NCI-H2196 treated with DMSO at 0.1 percent for 48 hours (cell line): ENCODE data around the gene TRMT61B.

Source experiments
- DNase-seq: peaks from one replicate; lab custom pipeline; 2025; ENCODE audit not compliant: unreplicated experiment; lab: John Stamatoyannopoulos, UW

The TRMT61B gene

DNA sequence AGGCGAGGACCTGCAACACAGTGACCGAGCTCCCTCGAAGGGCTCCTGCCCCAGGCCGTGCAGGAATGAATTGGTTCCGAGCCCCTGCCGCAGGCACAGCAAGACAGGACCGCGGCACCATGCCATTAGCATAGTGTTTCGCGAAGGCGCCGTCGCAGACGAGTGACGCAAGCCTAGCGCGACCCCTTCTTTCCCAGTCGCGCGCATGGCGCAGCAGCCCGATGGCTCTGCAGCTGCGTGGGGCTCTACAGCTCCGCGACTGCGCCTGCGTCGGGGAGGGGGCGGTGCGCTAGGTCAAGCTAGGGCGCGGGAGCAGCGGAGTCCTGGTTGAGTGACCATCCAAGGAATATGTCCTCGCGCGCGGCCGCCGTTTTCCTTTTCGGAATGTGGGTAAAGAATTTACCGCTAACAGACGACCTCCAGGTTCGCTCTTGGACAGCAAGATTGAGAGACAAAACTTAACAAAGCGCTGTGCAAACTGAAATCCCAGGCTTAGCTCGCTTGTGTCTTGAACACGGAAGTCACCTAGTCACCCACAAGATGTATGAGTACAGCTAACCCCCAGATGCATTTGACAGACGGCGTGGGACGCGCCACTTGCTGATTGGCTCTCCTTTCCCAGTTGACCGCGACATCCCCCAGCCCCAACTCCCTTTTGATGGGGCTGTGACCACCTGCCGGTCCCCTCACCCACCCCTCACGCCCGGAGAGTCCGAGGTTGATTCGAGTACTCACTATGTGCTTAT is at the start of gene TRMT61B:
TRMT61B (minus strand) TSS at position 164 of the 746 bp plus-strand sequence; CDS start at position 132, 32 bp downstream.
- peak; percentile 89 for DNase-seq

DNA sequence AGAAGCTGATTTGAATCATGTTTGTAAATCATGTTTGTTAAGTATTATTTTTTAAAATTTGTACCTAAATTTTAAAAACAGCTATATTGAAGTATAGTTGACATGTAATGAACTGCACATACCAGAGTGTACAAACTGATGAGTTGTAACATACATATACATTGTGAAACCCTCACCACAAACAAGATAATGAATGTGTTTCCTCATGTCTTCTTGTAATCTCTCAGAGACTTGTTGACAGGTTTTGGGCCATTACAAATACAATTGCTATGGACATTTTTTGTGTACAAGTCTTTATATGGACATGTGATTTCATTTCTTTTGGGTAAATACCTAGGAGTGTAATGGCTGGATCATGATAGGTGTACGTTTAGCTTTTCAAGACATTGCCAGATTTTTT is 45.8 kb upstream of the TRMT61B start:
- DNase-seq: no peak

DNA sequence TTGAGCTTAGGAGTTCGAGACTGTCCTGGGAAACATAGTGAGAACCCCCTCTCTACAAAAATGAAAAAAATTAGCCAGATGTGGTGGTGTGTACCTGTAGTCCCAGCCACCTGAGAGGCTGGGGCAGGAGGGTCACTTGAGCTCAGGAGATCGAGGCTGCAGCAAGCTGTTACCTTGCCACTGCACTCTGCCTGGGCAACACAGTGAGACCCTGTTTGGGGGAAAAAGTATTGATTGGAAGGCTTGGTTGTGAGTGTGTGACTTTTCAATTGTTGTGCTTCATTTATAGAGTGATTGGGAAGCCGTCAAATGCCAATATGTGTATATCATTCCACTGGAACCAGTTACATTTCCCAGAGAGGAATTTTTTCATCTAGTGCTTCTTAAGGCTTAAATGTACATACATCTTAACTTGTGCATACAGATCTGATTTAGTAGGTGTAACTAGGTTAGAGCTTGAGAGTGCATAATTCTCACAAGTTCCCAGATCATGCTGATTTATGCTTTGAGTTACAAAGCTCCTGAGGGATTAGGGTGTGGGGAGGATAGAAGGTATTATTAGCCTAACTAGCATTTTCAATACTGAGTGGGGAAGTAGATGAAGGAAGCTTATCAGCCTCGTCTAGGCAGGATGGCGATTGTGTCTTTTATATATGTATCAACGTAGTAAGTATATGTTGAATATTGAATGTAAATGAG is 39.7 kb upstream of the TRMT61B start:
- no peak for DNase-seq

DNA sequence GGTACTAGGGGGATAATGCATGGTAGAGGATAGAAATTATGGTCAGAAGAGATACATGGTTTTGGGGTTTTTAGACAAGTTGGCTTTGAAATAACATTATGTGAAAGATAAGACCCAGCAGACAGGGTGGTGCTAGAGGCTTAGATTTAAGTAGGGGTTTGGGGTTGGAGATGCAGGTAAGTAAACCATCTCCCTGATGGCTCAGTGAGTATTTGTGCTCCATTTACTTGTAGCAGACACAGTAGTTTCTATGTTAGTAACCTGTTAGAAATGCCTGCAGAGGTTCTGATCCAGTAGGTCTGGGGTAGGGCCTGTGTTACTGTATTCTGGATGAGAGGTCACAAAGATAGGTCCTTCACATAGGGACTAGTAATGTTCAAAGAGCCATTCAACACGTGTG is 38.1 kb upstream of the TRMT61B start:
- DNase-seq: no peak

DNA sequence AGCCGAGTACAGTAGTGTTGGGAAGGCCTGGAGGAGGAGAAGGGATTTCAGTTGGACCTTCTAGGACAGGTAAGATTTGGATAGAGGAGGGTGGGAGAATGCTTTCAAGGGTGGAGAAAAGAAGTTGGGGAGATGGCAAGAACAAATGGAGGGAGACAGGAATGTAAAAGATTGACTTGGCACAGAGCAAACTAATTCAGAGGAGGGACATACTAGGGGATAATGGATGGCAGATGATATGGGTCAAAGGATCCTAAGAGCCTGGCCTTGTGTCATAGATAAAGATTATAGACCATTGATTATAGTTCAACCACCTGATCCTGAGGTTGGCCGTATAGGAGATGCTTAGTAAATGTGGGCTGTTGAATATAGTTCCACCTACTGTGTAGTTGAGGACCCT is 36.7 kb upstream of the TRMT61B start:
- no peak for DNase-seq

DNA sequence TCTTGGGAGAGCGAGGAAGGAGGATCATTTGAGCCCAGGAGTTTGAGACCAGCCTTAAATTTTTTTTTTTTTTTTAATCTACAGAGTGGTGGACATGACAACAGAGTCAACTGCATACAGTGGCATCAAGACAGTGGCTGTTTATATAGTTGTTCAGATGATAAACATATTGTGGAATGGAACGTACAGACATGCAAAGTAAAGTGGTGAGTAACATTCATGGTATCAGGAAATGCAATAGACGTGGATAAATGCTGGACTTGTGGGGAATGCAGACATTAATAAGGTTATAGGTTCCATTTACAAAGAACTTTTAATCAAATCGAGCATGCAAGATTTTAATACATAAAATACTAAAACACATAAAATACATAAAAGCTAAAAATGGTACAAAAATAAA is 36.3 kb upstream of the TRMT61B start:
- DNase-seq: no peak

DNA sequence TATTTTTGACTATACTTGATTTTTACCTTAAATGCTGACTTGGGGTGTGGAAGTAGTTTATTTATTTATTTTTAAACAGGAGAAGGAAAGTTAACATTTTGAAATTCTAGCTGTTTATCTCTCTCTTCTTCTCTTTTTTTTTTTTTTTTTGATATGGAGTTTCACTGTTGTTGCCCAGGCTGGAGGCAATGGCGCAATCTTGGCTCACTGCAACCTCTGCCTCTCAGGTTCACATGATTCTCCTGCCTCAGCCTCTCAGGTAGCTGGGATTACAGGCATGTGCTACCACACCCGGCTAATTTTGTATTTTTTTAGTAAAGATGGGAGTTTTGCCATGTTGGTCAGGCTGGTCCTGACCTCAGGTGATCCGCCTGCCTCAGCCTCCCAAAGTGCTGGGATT is 35.4 kb upstream of the TRMT61B start:
- DNase-seq: no peak

DNA sequence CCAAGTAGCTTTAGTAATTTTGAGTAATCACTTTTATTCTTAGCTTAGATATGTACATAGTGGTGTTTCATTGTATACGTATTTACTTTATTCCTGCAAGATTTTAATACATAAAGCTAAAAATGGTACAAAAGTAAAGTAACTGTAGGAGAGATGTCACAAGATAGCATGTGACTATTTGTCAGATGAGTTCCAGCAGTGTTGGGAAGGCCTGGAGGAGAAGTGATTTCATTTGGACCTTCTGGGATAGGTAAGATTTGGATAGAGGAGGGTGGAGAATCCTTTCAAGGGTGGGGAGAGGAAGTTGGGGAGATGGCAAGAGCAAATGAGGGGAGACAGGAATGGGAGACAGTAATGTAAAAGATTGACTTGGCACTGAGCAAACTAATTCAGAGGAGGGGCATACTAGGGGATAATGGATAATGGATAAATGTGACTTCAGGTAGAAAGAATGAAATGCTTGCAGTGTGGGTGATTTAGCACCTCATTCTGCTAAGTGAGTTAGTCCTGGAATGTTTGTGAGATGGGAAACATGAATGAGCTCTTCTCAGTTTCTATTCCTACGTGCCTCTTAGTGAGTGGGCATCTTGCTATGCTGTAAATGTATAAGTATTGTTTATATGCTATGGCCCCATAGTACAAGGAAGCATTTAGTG is 34.8 kb upstream of the TRMT61B start:
- DNase-seq: no peak

DNA sequence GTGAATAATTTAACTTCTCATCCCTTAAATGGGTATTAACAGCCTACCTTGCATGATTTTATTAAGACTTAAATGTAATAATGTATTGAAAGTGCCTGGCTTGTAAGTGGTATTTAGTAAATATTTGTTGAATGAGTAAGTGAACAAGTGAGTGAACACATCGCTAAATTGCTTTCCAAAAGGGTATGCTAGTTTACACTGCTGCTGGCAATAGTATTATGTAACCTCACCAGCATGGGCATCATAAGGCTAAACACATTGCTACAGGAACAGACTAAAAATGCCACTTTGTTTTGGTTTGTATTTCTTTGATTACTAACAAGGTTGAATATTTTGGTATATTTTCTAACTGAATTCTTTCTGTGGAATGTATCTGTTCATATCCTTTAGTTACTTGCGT is 34.2 kb upstream of the TRMT61B start:
- no peak for DNase-seq

DNA sequence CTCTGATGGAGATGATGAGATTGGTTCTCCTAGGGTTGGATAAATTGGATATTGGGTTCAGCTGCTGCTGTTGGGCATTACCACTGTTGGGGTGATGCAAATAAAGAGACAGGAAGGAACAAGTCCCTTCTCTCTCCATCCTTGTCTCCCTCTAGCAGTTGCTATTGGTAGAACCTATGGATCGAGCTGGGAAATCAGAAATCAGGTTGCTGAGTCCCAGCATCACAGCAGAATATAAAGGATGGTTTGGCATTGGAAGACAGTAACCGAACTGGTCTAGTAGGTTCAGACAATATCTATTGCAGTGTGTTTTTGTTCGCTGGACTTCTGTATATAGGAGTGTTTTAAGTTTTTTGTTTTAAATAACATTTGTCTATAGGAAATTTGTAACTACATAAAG is 32.5 kb upstream of the TRMT61B start:
- no peak for DNase-seq

DNA sequence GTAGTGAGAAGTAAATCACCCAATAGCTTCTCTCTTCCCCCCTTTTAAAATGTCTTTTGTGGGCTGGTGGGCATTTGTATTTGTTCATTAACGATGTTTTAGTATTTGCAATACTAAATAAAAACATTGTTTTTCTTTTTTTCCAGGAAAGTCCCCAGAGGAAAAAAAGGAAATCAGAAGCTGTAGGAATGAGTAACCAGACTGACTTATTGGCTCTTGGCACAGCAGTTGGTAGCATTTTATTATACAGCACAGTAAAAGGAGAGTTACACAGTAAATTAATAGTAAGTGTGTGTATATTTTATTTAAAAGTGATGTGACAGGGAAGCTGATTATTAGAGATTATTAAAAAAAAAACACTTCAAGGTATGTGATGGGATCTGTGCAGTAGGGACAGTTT is 31.7 kb upstream of the TRMT61B start:
- DNase-seq: no peak

DNA sequence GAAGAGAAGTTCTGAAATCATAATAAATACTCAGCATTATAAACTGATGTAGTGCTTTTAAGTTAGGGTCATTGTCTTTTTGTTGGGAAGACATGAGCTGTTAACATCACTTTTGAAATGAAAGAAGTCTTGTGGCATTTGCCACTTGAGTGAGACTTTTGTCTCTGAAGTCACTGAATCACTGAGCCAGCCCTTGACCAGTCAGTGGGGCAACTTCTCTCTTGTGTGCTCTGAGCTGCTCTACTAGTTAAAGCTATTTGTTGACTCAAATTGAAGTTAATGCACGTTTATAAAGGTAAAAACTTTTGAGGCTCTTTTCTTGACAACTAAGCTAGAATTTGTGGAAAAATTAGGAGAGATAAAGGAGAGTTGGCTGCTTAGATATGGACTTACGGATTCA is 31.1 kb upstream of the TRMT61B start:
- no peak for DNase-seq

DNA sequence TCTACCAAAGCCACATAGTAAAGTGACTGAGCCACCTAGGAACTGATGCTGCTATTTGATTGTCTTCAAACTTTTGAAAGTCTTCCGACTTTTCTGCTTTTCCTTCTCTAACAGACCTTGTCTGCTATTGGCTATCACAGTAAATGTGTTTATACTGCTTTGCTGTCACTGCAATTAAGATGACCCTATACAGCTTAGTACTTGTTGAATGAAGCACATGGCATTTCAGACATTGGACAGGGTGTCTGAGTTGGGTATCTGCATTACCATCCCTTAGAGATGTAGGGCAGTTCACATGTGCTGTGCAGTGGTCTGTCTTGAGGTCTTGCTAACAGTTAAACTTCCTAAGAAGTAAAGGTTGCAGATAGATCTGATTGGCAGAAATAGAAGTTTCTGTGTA is 27.9 kb upstream of the TRMT61B start:
- no peak for DNase-seq

DNA sequence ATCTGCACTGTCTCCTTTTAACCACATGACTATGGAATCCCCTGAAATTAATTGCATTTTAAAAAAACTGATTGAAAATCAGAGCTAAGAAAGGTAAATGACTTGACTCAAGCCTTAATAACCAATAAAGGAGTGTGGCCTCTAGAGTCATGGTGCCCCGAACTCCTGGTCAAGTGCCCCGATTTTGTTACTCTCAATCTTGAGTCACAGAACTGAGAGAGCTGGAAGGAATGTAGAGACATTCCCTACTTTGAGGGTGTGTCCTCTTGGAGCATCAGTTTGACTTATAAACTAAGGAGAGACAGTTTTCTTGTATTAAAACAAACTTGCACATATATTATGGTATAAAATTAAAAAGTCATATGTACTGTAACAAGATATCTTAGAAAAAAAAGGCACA is 26.8 kb upstream of the TRMT61B start:
- DNase-seq: no peak

DNA sequence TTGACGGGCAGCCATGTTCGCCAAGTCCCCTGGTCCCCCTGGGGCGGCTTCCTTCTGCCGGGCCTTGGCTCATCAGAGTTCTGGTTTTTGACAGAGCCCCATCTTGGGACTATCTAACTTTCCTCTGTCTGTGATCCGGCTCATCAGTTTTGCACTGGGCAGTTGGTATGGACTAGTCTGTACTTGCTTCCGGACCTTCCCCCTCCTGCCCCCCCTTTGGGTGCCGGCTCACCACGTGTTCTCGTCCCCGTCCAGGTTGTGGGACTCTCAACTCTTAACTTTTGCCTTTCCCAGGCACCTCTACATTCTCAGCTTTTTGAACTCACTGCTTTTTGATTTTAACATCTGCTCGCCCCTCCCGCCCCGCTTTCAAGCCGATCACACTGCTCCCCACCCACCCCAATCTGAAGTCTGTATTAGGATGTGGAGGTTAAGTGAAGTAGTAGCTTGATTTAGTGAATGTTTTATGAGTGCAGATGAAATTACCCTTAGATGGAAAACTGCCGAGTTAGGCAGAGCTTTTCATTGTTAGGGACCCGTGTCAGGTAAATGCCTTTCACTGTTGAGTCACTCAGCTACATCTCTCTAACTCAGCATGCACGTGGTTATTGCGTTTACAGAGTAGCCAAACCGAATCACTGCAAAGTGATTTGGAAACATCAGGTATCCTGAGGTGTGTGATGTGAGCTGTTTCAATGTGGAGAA is 25.2 kb upstream of the TRMT61B start:
- no peak for DNase-seq

DNA sequence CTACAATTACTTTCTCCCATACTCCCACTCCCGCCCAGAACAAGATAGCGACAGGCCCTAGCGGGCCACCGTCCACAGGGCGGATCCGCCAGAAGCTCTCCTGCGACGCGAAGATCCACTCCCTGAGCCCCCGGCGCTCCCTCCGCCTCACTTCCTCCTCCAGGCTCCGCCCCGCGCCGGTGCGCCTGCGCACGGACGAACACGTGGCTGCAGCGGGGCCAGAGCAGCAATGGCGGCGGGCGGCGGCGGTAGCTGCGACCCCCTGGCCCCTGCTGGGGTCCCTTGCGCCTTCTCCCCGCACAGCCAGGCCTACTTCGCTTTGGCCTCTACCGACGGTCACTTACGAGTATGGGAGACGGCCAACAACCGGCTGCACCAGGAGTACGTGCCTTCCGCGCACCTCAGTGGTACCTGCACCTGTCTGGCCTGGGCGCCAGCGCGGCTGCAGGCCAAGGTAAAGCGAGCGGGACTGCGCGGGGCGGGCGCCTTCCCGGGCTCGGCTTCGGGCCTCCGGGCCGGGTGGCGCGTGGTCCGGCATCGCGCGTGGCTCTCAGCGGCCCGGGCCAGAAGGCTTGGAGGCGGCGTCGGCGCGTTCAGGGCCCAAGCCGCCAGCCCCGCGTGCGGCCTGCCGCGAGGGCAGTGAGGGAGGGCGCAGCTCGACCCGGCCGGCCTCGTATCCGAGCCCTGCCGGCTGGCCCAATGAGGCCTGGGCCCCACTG is 24.5 kb upstream of the TRMT61B start, which contains the start of gene WDR43:
WDR43 (plus strand) TSS at position 198 of the 719 bp plus-strand sequence; CDS start at position 230, 32 bp downstream.
- peak; percentile 93 for DNase-seq

DNA sequence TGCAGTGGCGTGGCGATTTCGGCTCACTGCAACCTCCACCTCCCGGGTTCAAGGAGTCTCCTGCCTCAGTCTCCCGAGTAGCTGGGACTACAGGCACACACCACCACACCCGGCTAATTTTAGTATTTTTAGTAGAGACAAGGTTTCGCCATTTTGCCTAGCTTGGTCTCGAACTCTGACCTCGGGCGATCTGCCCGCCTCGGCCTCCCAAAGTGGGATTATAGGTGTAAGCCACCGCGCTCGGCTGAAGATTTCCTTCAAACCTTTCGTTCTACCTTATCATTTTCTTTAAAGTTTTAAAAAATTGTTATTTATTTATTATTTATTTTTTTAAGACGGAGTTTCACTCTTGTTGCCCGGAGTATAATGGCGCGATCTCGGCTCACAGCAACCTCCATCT is 23.4 kb upstream of the TRMT61B start:
- no peak for DNase-seq

DNA sequence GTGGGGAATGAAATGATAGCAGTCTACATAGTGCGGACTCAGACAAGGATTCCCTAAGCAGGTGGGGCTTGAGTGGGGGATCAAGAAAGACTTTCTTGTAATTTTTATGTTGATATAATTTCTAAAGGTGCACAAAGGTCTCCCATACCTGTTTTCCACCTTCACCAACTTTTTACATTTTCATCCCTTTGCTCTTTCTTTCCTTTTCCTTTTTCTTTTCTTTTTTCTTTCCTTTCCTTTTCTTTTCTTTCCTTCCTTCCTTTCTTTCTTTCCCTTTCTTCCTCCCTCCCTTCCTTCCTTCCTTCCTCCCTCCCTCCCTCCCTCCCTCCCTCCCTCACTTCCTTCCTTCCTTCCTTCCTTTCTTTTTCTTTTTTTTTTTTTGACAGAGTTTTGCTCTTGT is 10.1 kb upstream of the TRMT61B start:
- DNase-seq: no peak

DNA sequence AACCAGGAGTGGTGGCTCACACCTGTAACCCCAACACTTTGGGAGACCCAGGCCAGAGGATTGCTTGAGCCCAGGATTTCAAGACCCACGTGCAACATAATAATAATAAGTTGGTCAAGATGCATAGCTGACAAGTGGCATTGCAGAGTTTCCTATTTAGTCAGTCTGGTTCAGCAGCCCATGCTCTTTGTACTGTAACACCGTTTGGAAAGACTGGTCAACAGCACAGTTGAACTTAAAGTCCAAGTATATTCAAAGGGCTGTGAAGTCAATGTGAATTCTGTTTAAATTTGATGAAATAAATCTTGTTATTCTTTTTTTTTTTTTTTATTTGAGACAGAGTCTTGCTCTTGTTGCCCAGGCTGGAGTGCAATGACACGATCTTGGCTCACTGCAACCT is 1.5 kb upstream of the TRMT61B start:
- DNase-seq: no peak

DNA sequence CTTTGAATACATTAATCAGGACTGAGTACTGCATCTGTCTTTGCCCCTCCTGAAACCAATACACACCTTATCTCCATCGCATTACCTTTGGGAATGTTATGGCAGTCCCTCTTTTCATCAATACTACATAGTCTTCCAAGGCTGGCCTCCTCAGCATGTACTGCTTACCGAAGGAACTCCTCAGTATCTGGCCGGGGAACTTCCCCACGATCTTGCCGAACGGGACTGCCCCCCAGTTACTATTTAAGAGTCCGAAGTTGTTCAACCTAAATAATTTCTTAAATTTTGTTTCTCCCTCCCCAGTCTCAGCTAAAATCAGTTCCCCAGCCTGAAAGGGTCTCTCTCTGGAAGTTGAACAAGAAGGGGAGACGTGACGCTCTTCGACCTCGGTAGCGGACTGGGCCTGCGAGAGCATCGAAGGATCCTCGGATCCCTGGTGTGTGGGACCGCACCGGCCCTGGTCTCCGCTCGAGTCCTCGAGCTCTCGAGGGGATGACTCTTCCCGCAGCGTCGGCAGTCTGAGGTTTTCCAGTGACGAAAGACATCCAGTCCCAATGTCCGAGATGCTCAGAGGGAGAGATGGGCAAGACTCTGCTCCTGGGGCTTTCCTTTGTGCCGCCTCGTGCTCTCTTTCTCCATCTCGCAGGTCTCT is 489 bp downstream of the TRMT61B start:
- no peak for DNase-seq
